Stimulated activated naive CD8-positive, alpha-beta T cell treated with anti-CD3 and anti-CD28 coated beads, Interleukin-15, Interleukin-2, amounts not matched to agents 100 U/mL and 50 U/mL, for 24 hours (primary cell): ENCODE results near the gene SELENON.
"Not testable (repeated sequence)": the region's sequence is repeated elsewhere in the genome, so short reads cannot be mapped to it uniquely, and the experiment has no call there.

ENCODE experiments used
- ATAC-seq: fragments of 150-1000 bp; cut with Tn5 transposase; one replicate; pipeline ENCODE4 v1.10.0; 2021
- DNase-seq: peaks from one replicate; pipeline ENCODE4 v3.0.0; 2021

The SELENON gene

DNA sequence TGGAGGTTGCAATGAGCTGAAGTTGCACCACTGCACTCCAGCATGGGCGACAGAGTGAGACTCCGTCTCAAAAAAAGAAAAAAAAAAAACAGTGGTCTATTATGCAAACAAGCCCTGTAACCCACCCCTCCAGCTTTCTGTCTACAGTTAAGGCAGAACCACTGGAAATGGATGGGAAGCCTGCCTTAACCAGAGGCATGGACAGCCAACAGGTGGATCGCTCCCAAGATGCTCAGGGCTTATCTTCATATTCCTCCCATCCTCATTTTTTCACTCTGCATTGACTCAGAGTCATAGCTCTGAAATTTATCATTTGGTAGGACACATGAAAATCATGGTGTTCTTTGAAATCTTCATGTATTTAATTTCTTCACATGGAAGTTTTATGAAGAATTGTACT, 28.5 kb downstream of the SELENON start:
- DNase-seq, result no peak
- ATAC-seq, result no peak

GRCh38 chr1:25829046-25829445, 29.1 kb downstream of the SELENON start:
- no peak for DNase-seq
- ATAC-seq, result no peak

GRCh38 chr1:25831569-25832196, 31.7 kb downstream of the SELENON start:
- DNase-seq, result no peak

GRCh38 chr1:25832336-25833037, 32.5 kb downstream of the SELENON start:
- ATAC-seq (no peak), DNase-seq (no peak)

More at GRCh38 chr1:25831569-25832196, 31.7 kb downstream of the SELENON start:
- no peak for ATAC-seq

DNA sequence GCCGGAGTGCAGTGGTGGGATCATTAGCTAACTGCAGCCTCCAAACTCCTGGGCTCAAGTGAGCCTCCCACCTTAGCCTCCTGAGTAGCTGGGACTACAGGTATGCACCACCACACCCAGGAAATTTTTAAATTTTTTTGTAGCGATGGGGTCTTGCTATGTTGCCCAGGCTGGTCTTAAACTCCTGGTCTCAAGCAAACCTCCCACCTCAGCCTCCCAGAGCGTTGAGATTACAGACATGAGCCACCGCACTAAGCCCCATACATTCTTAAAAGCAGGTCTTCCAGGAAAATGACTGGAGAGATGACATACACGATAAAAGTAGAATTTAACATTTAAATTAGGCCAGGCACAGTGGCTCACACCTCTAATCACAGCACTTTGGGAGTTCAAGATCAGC, 33.2 kb downstream of the SELENON start:
- DNase-seq (no peak), ATAC-seq (no peak)

GRCh38 chr1:25834894-25835293, 34.9 kb downstream of the SELENON start:
- ATAC-seq (no peak), DNase-seq (no peak)

- no peak for ATAC-seq
- DNase-seq, result no peak
Observed at GRCh38 chr1:25836695-25837094, 36.7 kb downstream of the SELENON start.

DNA sequence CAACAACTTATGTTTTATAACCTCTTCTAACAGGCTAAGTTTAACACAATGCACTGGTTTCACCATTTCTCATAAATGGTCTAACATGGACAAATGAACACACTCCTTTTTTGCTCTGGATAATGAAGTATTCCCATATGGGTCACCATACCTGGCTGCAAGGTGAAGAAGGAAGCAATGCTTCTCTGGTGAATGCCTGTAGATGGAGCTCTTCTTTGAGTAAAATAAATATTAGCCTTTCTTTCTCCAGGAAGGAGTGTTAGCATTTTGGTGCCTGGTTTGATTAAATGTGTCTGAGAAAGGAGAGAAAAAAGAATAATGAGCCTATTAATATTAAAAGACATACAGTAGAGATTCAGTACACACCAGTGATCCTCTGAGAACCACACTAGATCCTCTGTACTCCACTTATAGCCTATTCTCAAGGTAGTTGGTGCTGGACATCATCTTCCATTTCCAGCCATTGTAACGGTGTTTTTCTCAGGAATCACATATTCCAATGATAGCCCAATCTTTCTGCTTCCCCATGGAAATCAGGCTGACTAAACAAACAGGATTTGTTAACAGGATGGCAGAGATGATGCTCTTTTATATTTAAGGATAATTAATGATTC, 37.4 kb downstream of the SELENON start:
- ATAC-seq (no peak), DNase-seq (no peak)

DNA sequence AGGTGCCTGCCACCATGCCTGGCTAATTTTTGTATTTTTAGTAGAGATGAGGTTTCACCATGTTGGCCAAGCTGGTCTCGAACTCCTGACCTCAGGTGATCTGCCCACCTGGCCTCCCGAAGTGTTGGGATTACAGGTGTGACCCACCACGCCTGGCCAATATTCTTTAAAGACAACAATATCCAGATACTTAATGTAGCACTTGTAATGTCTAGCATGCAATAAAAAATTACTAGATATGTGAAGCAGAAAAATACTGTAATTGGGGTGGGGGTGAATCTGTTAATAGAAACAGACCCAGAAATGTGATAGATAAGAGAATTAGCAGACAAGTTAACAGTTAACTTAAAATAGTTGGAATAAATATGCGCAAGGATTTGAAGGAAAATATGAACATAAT, 39.8 kb downstream of the SELENON start:
- not testable (repeated sequence) for ATAC-seq, DNase-seq

DNA sequence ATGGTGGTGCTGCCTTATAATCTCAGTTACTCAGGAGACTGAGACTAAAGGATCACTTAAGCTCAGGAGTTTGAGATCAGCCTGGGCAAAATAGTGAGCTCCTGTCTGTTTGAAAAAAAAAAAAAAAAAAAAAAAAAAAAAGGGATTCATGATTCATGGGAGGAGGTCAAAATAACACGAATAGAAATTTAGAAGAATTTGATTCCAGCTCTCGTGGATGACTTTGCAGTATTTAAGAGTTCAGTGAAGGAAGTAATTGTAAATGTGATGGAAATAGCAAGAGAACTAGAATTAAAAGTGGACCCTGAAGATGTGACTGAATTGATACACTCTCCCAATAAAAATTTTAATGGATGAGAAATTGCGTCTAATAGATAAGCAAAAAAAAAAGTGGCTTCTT, 43.5 kb downstream of the SELENON start:
- DNase-seq (no peak), ATAC-seq (no peak)

GRCh38 chr1:25844536-25845337, 44.7 kb downstream of the SELENON start:
- ATAC-seq (no peak), DNase-seq (no peak)

- ATAC-seq (no peak), DNase-seq (no peak)
Observed at GRCh38 chr1:25845664-25846063, 45.7 kb downstream of the SELENON start.

- DNase-seq (no peak), ATAC-seq (no peak)
Observed at GRCh38 chr1:25847929-25848328, 47.9 kb downstream of the SELENON start.

DNA sequence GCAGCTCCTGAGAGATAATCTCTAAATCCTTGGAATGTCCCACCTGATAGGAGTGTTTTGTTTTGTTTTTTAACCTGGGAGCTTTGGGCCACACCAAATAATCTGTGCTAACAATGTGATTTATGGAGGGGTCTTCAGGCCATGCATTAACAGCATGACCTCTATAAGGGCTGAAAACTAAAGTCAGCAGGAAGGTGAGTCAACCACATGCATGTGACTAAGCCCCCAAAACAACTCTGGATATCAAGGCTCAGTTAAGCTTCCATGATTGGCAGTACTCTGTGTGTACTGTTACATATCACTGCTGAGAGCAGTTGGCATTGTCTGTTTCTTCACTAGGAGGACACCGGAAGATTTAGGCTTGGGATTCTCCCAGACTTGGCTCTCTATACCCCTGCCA, 48.5 kb downstream of the SELENON start:
- ATAC-seq, result no peak
- DNase-seq, result no peak

DNA sequence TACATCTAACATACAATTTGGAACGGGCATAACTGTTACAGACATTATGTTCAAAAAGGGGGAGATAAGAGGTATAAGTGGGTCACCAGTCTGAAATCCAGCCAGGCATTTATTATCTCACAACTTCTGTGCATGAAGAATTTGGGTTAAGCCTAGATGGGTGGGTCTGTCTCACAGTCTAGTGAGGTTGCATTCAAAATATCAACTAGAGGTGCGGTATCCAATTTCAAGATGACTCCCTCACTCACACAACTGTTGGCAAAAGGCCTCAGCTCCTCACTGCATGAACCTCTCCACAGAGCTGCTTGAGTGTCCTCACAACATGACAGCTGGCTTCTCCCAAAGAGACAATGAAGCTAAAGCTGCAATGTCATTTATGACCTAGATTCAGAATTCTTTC, 54.6 kb downstream of the SELENON start:
- DNase-seq (no peak), ATAC-seq (no peak)

DNA sequence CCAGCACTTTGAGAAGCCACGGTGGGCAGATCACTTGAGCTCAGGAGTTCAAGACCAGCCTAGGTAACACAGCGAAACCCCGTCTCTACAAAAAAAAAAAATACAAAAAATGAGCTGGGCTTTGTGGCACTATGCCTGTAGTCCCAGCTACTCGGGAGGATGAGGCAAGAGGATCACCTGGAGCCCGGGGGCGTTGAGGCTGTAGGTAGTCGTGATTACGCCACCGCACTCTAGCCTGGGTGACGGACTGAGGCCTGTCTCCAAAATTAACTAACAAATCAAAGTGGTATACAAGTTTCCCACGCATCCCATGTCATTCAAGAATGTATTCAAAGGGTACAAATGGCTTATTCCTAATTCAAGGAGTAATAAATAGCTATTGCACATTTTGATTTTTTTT, 56.9 kb downstream of the SELENON start:
- DNase-seq, result no peak
- no peak for ATAC-seq

GRCh38 chr1:25858494-25858893, 58.5 kb downstream of the SELENON start:
- ATAC-seq, result no peak
- DNase-seq, result no peak

DNA sequence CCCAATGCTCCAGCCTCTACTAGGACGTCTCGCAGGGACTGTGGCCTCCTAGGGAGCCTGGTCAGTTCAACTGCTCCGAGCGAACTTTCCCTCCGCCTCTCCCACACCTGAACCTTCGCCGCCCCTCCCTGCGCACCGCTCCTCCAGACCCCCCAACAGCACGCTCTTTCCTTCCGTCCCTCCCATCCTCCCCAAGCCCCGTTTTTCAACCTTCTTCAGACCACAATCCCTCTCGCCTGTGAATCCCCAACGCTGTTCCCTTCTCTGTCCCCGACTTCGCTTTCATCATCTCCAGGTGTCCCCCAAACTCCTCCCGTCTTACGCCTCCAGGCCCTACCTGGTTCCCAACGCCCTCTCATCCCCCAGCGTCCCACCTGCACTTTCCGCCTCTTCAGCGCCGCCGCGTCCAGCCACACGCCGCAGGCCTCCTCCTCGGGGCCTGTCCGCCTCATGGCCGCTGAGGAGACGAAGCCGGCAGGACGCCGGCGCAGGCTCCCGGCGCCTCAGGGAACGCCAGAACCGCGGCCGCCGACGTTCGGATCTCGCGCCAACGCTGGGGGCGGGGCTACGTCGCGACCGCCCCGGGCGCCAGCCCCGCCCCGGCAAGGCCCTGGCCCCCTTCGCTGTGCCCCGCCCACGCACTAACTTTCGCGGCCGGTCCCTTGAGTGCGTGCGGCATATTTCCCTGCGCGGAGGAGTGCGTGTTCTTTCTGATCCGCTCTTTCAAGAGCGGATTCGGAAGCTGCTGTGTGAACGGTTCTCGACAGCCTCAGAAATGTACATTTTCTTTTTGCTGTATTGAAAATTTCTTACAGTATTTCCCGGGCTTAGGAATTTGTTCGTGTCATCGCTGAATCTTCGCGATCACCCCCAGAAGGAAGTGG, 59.2 kb downstream of the SELENON start, which contains the start of gene AUNIP:
AUNIP (minus strand) TSS at position 552 of the 884 bp plus-strand sequence; CDS start at position 452, 100 bp downstream.
- DNase-seq (peak; percentile 95), ATAC-seq (peak; percentile 94)

DNA sequence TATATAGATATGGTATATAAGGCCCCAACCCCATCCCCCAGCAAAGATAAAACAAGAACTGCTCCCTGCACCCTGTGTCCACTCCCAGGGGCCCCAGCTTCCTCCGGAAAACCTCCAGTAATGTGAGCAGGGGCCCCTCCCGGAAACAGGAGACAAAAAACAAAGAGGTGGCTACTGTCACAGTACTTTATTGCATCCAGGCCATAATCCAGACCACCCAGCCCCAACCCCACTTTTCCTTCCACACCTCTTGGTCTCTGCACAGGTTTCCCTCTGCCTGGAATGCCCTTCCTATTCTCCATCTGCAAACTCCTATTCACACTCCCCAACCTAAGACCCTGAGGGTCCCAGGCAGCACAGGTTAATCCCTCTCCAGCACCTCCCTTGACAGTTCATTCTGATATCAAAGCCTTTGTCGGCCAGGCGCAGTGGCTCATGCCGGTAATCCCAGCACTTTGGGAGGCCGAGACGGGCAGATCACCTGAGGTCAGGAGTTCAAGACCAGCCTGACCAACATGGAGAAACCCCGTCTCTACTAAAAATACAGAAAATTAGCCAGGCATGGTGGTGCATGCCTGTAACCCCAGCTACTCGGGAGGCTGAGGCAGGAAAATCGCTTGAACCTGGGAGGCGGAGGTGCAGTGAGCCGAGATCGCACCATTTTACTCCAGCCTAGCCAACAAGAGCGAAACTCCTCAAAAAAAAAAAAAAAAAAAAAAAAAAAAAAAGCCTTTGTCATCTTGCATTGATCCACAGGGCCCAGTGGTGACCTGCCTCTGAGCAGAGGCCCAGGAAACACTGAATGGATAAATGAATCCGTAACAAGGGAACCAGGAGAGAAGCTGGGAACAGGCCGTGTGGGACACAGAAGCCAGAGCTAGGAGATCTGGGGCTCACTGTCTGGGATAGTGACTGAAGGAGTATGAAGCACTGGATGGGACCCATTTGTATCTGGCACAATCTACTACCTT, 61.6 kb downstream of the SELENON start:
- no peak for DNase-seq
- no peak for ATAC-seq

DNA sequence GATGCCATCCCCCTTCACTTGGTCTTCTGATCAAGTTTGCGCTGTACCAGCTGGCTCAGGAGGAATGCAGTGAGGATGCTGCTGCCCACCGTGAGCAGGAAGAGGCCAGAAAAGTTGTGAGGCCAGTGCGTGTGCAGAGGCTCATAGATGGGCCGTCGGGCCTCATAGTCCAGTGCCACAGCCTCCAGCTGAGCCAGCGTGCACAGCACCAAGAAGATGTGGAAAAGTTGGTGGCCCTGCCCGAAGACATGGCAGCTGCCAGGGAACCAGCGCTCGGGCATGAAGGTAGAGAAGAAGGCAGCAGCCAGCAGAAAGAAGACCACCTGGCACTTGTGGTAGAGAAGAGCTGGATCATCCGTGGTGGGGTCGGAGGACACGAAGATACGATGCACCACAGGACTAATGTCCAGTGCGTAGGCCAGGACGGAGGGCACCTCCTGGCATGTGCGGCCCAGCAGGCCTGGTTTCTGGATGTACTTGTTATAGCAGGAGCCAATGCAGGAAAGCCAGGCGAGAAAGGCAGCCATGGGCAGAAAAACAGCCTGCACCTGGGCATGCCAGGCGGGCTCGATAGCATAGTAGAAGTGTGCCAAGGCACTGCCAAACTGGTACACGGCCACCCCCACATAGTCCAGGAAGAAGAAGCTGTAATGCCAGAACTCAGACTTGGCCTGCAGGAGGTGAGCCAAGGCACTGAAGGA, 62.9 kb downstream of the SELENON start:
- no peak for DNase-seq
- no peak for ATAC-seq
